HFF-Myc (cell line): ENCODE data around the gene TLL1.

Experiments
- DNase-seq: peaks from one replicate; pipeline ENCODE4 v3.0.0-alpha.2; 2011; ENCODE audit warnings: low read depth; ENCODE audit errors: extremely low read depth
- H3K4me3 ChIP-seq: replicated peaks from 2 replicates; pipeline ENCODE4 v1.5.1; 2011; ENCODE audit warnings: low read depth, mild to moderate bottlenecking, control low read depth, low read length
- TF ChIP-seq, protein P1 (sequence below): IDR thresholded peaks from 2 replicates; pipeline ENCODE4 v1.5.1; 2012; ENCODE audit warnings: mild to moderate bottlenecking, low read depth, low read length, control low read depth; ENCODE audit errors: missing control alignments

Gene TLL1

DNA sequence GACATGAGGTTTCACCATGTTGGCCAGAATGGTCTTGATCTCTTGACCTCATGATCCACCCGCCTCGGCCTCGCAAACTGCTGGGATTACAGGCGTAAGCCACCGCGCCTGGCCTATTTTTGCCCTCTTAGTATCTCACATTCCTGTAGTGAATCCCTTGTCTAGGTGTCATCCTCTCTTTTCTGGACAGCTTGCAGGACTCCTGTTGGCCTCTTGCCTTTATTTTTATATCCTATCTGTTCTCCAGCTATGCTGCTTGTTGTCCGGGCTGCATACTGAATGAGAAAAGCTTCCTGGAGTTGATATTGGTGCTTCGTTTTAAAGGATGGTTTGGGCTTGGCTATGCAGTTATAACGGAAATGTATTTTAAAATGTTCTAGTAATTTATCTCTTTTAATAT is 148.6 kb downstream of the TLL1 start:
- DNase-seq: no peak
- no peak overlapping the region for H3K4me3 ChIP-seq
- TF ChIP-seq, protein P1, sequence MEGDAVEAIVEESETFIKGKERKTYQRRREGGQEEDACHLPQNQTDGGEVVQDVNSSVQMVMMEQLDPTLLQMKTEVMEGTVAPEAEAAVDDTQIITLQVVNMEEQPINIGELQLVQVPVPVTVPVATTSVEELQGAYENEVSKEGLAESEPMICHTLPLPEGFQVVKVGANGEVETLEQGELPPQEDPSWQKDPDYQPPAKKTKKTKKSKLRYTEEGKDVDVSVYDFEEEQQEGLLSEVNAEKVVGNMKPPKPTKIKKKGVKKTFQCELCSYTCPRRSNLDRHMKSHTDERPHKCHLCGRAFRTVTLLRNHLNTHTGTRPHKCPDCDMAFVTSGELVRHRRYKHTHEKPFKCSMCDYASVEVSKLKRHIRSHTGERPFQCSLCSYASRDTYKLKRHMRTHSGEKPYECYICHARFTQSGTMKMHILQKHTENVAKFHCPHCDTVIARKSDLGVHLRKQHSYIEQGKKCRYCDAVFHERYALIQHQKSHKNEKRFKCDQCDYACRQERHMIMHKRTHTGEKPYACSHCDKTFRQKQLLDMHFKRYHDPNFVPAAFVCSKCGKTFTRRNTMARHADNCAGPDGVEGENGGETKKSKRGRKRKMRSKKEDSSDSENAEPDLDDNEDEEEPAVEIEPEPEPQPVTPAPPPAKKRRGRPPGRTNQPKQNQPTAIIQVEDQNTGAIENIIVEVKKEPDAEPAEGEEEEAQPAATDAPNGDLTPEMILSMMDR: no peak

DNA sequence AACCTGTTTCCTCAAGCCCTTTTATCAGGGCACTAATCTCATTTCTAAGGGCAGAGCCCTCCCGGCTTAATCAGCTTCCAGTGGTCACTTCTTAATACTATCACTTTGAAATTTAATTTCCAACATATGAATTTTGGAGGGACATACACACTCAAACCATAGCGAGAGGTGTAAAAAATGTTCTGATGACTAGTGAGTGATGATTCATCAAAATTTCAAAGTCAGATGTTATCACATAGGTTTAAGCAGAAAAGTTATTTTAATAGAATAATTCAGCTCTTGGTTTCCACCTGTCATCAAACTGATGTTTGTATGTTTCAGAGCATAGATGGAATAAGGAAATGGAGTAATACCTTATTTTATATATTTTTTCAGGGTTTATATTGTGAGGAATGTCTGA is 161.9 kb downstream of the TLL1 start:
- no peak for DNase-seq
- TF ChIP-seq, protein P1: no peak
- H3K4me3 ChIP-seq: no peak overlapping the region

DNA sequence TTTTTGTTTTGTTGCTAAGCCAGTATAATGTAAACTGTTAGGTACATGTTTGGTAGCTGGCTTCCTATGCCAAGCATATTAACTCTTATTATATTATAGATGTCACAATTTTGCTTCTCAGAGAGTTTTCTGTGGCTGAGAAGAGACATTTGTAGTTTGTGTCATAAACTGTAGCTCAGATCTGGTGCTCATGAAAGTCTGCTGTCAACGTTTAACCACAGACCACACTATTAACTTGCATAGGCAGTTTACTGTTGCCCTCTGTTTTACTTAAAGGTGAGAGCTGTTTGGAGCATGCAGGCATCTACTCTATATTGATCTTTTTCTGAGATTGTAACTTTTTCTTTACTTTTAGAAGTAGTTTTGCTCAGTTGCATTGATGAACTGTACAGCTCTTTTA is 166.8 kb downstream of the TLL1 start:
- DNase-seq: no peak
- TF ChIP-seq, protein P1: no peak
- no peak overlapping the region for H3K4me3 ChIP-seq

DNA sequence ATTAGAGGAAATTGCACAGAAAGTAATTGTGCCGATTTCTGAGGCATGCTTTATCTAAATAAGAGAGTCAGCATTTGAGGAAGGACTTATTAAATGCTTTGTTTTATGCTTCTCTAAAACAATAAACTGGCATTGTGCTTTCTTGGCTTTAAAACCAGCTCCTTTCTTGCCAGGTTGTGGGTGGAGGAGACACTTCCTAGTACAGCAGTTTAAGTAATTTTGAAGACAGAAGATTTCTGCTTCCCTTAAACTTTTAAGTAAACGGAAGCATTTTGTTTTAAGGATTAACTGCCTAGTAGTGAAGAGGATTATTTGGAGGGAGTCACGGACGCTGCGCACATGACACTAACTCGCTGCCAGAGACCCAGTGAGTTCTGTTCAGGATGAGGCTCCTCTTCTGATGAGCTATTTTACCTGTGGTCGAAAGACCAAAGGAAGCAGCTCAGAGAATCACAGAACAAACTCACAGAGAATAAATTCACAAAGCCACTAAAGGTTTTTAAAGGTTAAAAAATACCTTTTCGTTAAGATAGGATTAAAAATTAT is 169.5 kb downstream of the TLL1 start:
- TF ChIP-seq, protein P1: no peak
- H3K4me3 ChIP-seq: no peak overlapping the region
- DNase-seq: no peak

DNA sequence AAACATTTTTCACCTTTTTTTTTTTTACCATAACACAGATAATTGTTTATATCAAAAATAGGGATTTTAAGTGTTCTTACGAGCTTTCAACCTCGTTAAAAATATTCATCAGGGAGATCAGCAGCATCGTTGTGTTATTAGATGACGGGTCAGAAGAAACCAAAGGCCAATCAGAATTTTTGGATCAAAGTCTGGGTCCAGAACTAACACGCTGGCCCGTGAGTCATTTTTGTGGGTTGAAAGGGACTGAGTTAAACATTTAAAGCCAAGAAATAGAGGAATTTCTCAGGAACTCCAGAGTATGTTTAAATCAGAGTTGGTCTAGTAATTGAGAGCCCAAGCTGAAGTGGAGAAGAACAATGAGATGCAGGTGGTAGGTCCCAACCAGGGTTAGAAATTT is 170.8 kb downstream of the TLL1 start:
- no peak overlapping the region for H3K4me3 ChIP-seq
- TF ChIP-seq, protein P1: no peak
- no peak for DNase-seq

DNA sequence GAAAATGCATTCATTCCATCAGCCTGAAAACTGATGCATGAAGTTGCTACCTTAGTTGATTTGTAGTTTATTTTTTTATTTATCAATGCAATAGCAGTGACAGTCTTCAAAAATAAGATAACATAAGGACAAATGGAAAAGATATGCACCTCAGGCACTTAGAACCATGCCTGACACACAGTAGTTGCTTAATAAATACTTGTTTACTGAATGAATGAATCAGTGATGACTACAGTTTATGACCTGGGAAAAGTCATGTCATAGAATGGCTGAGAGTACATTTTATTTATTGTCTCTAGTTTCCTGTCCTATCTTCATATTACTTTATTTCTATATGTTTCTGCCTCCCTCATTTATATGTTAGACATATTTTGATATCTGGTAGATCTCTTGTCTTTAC is 171.8 kb downstream of the TLL1 start:
- TF ChIP-seq, protein P1: no peak
- H3K4me3 ChIP-seq: no peak overlapping the region
- DNase-seq: no peak

DNA sequence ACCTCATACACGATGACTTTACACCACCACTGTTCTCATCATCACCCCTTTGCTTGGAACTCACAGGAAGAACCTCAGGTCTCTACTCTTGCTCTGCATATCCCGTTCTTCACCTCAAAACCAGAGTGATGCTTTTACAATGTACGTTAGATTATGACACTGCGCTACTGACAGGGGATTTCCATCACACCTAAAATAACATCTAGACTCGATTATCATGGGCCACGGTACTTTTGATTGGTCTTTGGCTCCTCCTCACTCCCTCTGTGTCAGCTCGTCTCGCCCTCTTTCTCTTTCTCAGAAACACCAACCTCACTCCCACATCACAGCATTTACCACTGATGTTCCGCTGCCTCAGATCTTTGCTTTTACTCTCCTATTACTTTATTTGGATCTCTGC is 172.4 kb downstream of the TLL1 start:
- no peak for DNase-seq
- TF ChIP-seq, protein P1: no peak
- no peak overlapping the region for H3K4me3 ChIP-seq
